K562 (cell line): ENCODE results near the gene ABR. TPM values are rescaled to one million over a fixed set of nuclear protein-coding genes. Genes with fewer than 3 reads are reported as not detected.

Experiments
- ATAC-seq: fragments of 200-7000 bp; cut with Tn5 transposase; 3 replicates; pipeline ENCODE4 v1.9.1; 2020; ENCODE audit warnings: moderate library complexity
- BruUV-seq: library from RNA; stranded (reverse); fragments of 400-500 nt; replicated peaks from 2 replicates; lab custom pipeline; 2021; lab: Mats Ljungman, UMichigan
- CTCF ChIA-PET: fragments of 300-600 bp; formaldehyde crosslinking; extraction: SDS; loops from one replicate; lab custom pipeline; 2021; ENCODE audit warnings: low intra/inter-chr PET ratio; lab: Yijun Ruan, JAX
- POLR2A ChIA-PET: fragments of 300-600, 350-650 bp; sonication (Branson Sonifier 250); formaldehyde crosslinking; extraction: SDS; loops from one replicate; lab custom pipeline; 2021; ENCODE audit warnings: antibody characterized with exemption, inconsistent platforms; lab: Yijun Ruan, JAX
- DNase-seq, 4 experiments: peaks; one replicate each; pipeline versions ENCODE4 v3.0.0 to v3.0.0-alpha.2; 2011 to 2018; ENCODE audit warnings: low spot score in 3 of 4, mixed read lengths in 3 of 4; ENCODE audit errors: extremely low read depth in 1 of 4
- FAIRE-seq: peaks from 2 replicates; lab custom pipeline; 2011; peaks lifted over from hg19 to GRCh38; lab: Jason Lieb, UNC
- H2AFZ ChIP-seq: 2 replicates; pipeline ENCODE4 v1.6.0; 2011; ENCODE audit warnings: low read depth, low read length, control low read depth, inconsistent platforms
- H3K27ac ChIP-seq: fragments of 200-600 bp; 3 replicates; pipeline ENCODE4 v1.8.0; 2011; ENCODE audit warnings: low read depth, mild to moderate bottlenecking, control low read depth, inconsistent platforms, low read length, moderate library complexity, mixed read lengths; ENCODE audit errors: extremely low read depth
- H3K27me3 ChIP-seq, 2 experiments: fragments of 300-600 bp in 1 of 2; 2 replicates in 1 of 2; 3 replicates in 1 of 2; pipeline versions ENCODE4 v1.6.0 to v1.8.0; 2011; ENCODE audit warnings: inconsistent platforms in 2 of 2, low read length in 2 of 2, mild to moderate bottlenecking in 1 of 2, mixed read lengths in 1 of 2, moderate library complexity in 1 of 2; ENCODE audit not compliant: control insufficient read depth in 2 of 2, insufficient read depth in 2 of 2
- H3K36me3 ChIP-seq: fragments of 300-600 bp; 3 replicates; pipeline ENCODE4 v1.8.0; 2011; ENCODE audit warnings: mild to moderate bottlenecking, low read length, inconsistent platforms; ENCODE audit not compliant: control insufficient read depth, insufficient read depth
- H3K4me1 ChIP-seq, 2 experiments: fragments of 200-600 bp in 1 of 2; replicated peaks in 1 of 2; 2 replicates in 1 of 2; 3 replicates in 1 of 2; pipeline versions ENCODE4 v1.5.1 to v1.8.0; 2011; ENCODE audit warnings: inconsistent platforms in 2 of 2, low read length in 2 of 2, mild to moderate bottlenecking in 1 of 2, mixed read lengths in 1 of 2, moderate library complexity in 1 of 2; ENCODE audit not compliant: control insufficient read depth in 2 of 2, insufficient read depth in 2 of 2
- H3K4me2 ChIP-seq: 2 replicates; pipeline ENCODE4 v1.6.1; 2011; ENCODE audit warnings: low read length, control low read depth, inconsistent platforms, mixed read lengths; ENCODE audit not compliant: insufficient read depth
- H3K4me3 ChIP-seq: fragments of 200-600 bp; sonication (generic), shearing (Covaris generic); 2 replicates; pipeline ENCODE4 v1.5.1; 2016; ENCODE audit warnings: control low read depth, inconsistent platforms
- H3K79me2 ChIP-seq: fragments of 200-600 bp; 3 replicates; pipeline ENCODE4 v1.8.0; 2011; ENCODE audit warnings: low read length, inconsistent platforms; ENCODE audit not compliant: control insufficient read depth, insufficient read depth
- H3K9ac ChIP-seq, 2 experiments: 2 replicates each; pipeline versions ENCODE4 v1.6.0 to v1.6.1; 2011; ENCODE audit warnings: low read depth in 2 of 2, low read length in 2 of 2, control low read depth in 1 of 2, inconsistent platforms in 1 of 2, mild to moderate bottlenecking in 1 of 2, mixed read lengths in 1 of 2; ENCODE audit not compliant: insufficient read depth in 1 of 2
- H3K9me1 ChIP-seq: one replicate; pipeline ENCODE4 v1.6.0; 2011; ENCODE audit warnings: inconsistent platforms, mild to moderate bottlenecking, low read length, moderate library complexity; ENCODE audit not compliant: control insufficient read depth, insufficient read depth
- H3K9me3 ChIP-seq: replicated peaks from 2 replicates; pipeline ENCODE4 v1.5.1; 2011; ENCODE audit warnings: low read depth, low read length, inconsistent platforms; ENCODE audit not compliant: control insufficient read depth, insufficient read depth
- H4K20me1 ChIP-seq: replicated peaks from 2 replicates; pipeline ENCODE4 v1.6.1; 2011; ENCODE audit warnings: low read length, inconsistent platforms, mixed read lengths; ENCODE audit not compliant: control insufficient read depth, insufficient read depth
- BHLHE40 ChIP-seq: IDR thresholded peaks from 2 replicates; pipeline ENCODE4 v1.6.1; 2011; ENCODE audit warnings: low read length, improper control_type of control experiment
- FOXO4 ChIP-seq: fragments of 450-650 bp; formaldehyde crosslinking; IDR thresholded peaks from 2 replicates; pipeline ENCODE4 v1.4.0; 2020; ENCODE audit warnings: mild to moderate bottlenecking, moderate library complexity
- HSF4 ChIP-seq: fragments of 250-450 bp; sonication (Bioruptor Pico); IDR thresholded peaks from 2 replicates; pipeline ENCODE4 v2.1.2; 2022; ENCODE audit warnings: mild to moderate bottlenecking, moderate library complexity, borderline replicate concordance
- KLF13 ChIP-seq: fragments of 450-650 bp; IDR thresholded peaks from 2 replicates; pipeline ENCODE4 v1.6.1; 2016; ENCODE audit warnings: missing genetic modification characterization, low read depth, mild to moderate bottlenecking, missing compliant biosample characterization, moderate library complexity, borderline replicate concordance
- RBM25 ChIP-seq: fragments of 200-400 bp; formaldehyde crosslinking; IDR thresholded peaks from 2 replicates; pipeline ENCODE4 v1.6.1; 2018; ENCODE audit warnings: low read length, low read depth, moderate library complexity; ENCODE audit not compliant: severe bottlenecking
- WGBS: fragments of 100-300 bp; shearing (Covaris generic); methylation state at CpG from one replicate; pipeline ENCODE4 v1.1.6; 2016; ENCODE audit warnings: low coverage, mixed read lengths; ENCODE audit not compliant: insufficient coverage; ENCODE audit errors: missing lambda C conversion rate; 5-methylcytosine and 5-hydroxymethylcytosine counted together
- in situ Hi-C: fragments of 300-500 bp; cut with MboI; formaldehyde crosslinking; loops from 4 replicates; pipeline ENCODE4 v1.15.0; 2018; ENCODE audit warnings: inconsistent platforms, mixed read lengths
- intact Hi-C: fragments of 100-400 bp; cut with micrococcal nuclease; formaldehyde crosslinking; loops from 2 replicates; pipeline ENCODE4 v1.14.2; 2022
- polyA plus RNA-seq, 8 experiments: library from polyadenylated mRNA; depleted of rRNA in 4 of 8; stranded (reverse) in 5 of 8; unstranded in 3 of 8; fragments of >200 nt; fragmentation: Nextera tagmentation in 2 of 8; fragmentation: Illumina TruSeq in 1 of 8; extraction: Ambion mirVana in 2 of 8; extraction: Trizol in 1 of 8; gene quantifications; 2 replicates each; pipeline versions ENCODE4 v1.2.1 to v1.2.3, GENCODE V29; 2011 to 2014; ENCODE audit warnings: inconsistent platforms in 1 of 8, missing spikeins in 1 of 8
- total RNA-seq, 7 experiments: library from RNA; depleted of rRNA in 6 of 7; stranded (reverse); fragments of >200 nt in 6 of 7; fragmentation: Illumina TruSeq in 2 of 7; extraction: Trizol in 2 of 7; gene quantifications; 2 replicates each; pipeline versions ENCODE4 v1.2.1 to v1.2.3, GENCODE V29; 2011 to 2021; ENCODE audit warnings: low replicate concordance in 1 of 7

Gene ABR
- total and polyA plus RNA-seq, 9 of the 15 experiments (the other 6 are each of a cell fraction or from before 2014, with no cell fraction given), result 0.07 to 1.6 (median 0.37) TPM; not detected in 1

GRCh38 chr17:1168533-1169220, 11.1 kb downstream of the ABR start:
- DNase-seq (no peak), FAIRE-seq (no peak), ATAC-seq (no peak)
- in situ Hi-C loops (no loop called here), intact Hi-C loops (no loop called here)
- Histone ChIP-seq H3K4me2 (no peak overlapping the region), H3K79me2 (no peaks in the 10 kb centered on the region), H3K36me3 (no peaks in the 10 kb centered on the region), H3K9ac (no peak overlapping the region), H3K9me1 (no peaks in the 10 kb centered on the region), H2AFZ (no peak overlapping the region), H4K20me1 (no peaks in the 10 kb centered on the region), H3K4me1 (peaks cover 0 to 3% of the 10 kb centered on the region in 2 experiments; a peak in 1 of 5 replicates), H3K27me3 (peaks cover 3 to 72% of the 10 kb centered on the region in 2 experiments; a peak in 3 of 5 replicates), H3K4me3 (no peak overlapping the region), H3K27ac (no peak overlapping the region), H3K9me3 (no peaks in the 10 kb centered on the region)
- WGBS, result 4% methylated on average over 5 of the region's 17 CpGs
- ChIA-PET CTCF (no interaction called here), POLR2A (no interaction called here)
- TF ChIP-seq RBM25 (no peak), FOXO4 (CRISPR knock-in tag) (no peak), HSF4 (no peak), KLF13 (tag) (no peak), BHLHE40 (no peak)
- BruUV-seq, result no TSS peak
